GM19351 (cell line): Measurements from ENCODE around the gene PRDM8.
A peak's percentile ranks its signal among the peaks of the same experiment; 100 is the strongest.

Experiments
- ATAC-seq: cut with Tn5 transposase; IDR thresholded peaks from one replicate; pipeline ENCODE4 v1.9.1; 2021; ENCODE audit warnings: mild to moderate bottlenecking, moderate library complexity; ENCODE audit not compliant: unreplicated experiment

The PRDM8 gene

DNA sequence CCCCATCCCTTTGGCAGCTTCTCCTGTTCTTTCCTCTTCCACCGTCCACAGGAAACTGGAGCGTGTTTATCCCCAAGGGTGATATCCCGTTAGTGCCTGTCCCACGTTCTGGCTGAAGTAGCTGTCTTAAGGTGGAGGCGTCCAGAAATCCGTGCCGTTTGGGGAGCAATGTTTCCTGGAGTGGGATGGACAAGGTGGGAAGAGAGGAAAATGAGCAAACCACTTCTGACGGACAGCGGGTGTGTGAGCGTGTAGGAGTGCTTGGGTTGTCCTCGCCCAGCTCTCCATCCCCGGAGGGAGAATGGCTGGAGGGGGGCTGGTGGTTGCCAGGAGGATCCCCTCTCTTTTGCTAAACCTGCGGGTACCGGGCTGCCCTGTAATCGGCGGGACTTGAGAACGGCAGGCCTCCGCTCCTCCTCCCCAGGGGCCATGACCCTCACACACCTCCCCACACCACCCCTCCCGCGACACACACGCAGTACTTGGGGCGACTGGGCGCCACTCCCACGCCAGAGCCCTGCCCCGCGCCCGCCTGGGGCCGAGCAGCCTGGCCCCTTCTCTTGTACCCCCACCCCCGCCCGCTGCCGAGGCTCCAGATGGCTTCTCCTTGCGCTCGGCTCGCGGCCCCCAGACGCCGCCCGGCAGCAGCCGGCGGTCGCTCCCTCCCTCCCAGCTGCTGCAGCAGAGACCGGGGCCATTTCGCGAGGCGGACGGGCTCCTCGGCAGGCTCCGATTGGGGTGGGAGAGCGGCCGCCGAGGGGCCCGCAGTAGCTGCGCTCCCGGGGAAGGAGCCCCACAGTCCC, 13.9 kb upstream of the PRDM8 start:
- ATAC-seq, result peak; percentile 44

DNA sequence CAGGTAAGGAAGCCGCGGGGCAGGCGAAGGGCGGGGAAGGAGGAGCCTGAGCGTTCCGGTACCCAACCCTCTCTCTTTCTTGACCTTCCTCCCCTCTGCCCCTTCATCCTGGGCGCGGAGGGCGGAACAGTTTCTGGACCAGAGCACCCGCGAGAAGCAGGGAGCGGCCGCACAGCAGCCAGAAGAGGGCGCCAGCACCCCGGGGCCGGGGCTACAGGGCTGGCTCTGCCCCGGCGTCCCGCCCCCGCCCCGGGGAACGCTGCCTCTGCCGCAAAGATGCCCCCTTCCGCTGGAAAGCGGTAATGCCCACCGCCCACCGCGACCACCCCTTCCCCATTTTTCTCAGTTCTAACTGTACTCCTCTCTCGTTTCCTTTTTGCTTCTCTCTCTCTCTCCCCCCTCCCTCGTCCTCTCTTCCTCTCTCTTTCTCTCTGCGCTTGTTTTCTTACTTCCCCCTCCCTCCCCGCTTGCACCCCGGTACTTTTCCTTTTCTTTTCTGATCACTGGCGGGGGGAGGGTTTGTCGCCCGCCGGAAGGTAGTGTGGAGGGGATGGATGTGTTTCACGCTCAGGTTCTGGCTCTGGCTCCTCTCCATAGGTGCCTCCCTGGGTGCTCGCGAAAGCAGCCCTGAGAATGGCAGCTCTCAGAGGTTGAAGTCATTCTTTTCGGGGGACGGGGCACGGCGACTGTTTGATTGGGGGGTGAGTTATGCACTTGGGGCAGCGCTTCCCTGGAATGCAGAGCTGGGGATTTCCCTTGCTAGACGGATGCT, 13.1 kb upstream of the PRDM8 start:
- ATAC-seq, result peak; percentile 90

GRCh38 chr4:80184825-80185756, 12.2 kb upstream of the PRDM8 start:
- no peak for ATAC-seq

GRCh38 chr4:80185787-80186548, 11.3 kb upstream of the PRDM8 start:
- ATAC-seq, result no peak

DNA sequence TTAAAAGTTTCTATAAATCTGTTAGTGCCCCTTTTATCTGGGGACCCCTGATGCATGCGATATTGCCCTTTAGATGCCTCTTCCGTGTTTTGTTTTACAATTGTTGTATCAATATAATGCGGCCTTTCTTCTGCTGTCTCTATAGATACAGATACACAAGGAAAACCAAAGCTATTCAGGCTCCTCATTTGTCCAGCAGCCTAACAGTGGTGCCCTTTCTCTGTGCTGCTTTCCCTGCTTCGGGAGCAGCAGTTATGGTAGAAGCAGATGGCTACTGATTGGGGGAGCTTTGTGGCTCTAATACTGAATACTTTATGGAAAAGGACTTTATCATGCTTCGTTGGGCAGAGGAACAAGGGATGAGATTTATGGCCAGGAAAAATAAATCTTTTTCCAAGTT, 10.6 kb upstream of the PRDM8 start:
- no peak for ATAC-seq

GRCh38 chr4:80187677-80188076, 9.6 kb upstream of the PRDM8 start:
- ATAC-seq, result no peak

GRCh38 chr4:80188457-80188800, 8.9 kb upstream of the PRDM8 start:
- ATAC-seq, result no peak

DNA sequence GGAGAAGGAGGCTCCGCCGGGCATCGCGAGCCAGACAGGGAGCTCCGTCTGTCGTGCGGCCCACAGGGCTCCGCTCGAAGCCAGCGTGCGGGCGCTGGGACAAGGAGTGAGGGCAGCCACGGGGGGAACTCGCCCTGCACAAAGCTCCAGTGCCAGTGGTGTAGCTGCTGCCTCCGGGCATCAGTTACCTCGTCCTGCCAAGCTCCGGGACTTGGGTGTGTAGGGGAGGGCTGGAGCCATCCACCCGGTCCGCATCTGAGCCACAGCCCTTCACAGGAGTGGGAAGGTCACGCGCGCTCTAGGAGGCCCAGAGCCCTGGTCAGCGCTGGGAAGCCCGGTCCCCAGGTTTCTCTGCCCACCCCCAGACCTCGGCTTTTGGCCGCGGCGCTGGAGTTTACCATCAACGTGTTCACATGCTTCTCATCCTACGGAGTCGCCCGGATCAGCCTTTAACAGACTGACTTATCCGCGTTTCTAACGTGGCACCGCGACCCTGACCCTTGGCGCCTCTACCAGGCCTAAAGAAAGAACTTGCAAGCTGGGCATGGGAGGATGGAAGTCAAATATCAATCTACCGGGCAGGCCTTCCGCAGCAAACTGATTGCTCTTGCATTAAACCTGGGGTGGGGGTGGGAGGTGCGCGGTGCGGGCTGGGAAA, 8.4 kb upstream of the PRDM8 start:
- no peak for ATAC-seq

- ATAC-seq, result no peak
Measured at GRCh38 chr4:80189581-80189955, 7.7 kb upstream of the PRDM8 start.

DNA sequence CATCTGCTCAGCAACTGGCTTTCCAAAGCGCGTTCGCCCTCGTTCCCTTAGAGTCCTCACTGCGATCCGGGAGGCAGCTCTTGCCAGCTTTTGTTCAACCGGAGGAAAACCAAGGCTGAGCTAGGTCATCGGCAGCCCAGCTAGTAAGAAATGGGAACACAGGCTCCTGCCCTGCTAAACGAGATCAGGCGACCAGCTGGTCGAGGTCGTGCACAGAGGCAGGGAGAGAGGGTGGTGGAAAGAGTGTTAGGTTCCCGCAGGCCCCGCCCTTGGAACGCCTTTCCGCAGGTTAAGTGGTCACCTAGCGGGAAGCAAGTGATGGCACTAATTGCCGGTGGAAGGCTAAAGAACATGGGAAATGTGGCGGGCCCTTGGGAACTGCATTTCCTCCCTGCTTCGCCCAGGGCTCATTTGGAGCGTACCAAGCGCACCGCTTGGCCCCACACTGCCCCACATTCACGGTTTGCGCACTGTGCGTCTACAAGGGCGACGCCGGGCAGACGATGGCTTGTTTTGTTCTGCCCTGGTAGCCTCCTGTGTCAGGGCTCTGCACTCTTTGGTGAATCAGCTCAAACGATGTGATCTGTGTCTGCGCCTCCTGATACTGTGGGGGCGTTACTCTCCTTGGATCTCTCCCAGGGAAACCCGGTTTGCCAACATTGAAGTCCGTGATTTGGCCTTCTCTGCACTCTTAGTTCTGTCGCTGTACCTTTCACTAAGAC, 7.2 kb upstream of the PRDM8 start:
- no peak for ATAC-seq

GRCh38 chr4:80192252-80192866, 4.9 kb upstream of the PRDM8 start:
- no peak for ATAC-seq

GRCh38 chr4:80192937-80193336, 4.4 kb upstream of the PRDM8 start:
- ATAC-seq, result no peak

- ATAC-seq, result no peak
Measured at GRCh38 chr4:80195441-80196140, 1.7 kb upstream of the PRDM8 start.

- ATAC-seq, result no peak
Measured at GRCh38 chr4:80196259-80196921, 913 bp upstream of the PRDM8 start.

DNA sequence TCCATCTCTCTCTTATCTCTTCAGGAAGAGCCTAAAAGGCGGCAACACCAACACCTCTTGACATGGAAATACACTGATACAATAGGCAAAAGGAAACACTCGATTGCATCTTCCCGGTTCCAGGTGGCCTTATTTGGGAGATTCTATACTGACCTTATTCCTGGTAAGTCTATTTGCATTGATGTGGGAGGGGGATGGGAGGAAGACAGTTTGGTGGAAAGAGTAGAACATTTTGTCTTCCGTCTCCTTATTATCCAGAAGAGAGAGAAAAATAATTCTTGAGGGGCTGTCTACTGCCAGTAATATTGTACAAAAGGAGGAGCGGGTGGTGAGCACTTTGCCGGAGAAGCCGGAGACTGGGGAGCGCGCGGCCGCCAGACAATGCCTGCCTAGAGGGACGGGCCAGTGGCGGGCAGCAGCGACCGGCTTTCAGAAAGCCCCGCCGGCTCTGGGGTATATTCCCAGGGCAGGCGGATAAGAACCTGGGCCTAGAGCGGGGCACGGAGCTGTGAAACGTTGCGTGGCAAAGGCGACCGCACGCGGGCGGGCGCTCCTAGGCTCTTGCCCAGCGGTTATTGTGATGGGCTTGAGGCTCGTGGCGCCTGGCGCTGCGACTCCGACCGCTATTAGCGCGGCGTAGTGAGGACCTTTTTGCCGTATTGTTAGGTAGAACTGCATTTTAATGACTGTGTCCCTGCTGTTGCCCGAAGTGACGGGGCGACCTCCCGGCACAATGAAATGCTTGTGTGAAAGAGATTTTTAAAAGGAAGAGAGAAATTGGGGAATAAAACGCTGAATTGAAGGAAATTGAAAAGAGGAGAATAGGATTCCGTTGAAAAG, 518 bp downstream of the PRDM8 start:
- no peak for ATAC-seq

DNA sequence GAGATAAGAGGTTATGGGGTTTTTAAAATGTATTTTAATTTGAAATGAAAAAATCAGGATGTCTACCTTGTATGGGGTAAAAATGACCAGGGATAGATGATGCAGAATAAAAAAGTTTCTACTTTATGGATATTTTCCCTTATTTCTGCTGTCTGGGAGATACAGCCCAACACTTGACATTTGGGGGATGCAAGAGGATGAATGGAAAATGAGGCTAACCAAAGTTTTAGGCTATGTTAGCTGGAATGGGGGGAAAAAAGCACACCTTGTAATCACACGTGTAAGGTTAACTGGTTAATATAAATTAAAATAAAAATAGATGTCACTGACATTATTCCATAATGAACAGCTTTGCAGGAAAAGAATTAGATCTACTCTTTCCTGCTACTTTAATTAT, 1.1 kb downstream of the PRDM8 start:
- no peak for ATAC-seq

GRCh38 chr4:80199004-80199560, 1.8 kb downstream of the PRDM8 start:
- no peak for ATAC-seq
